OCI-LY7 (cell line): ENCODE data around the gene CARD10. TPM values are rescaled to one million over a fixed set of nuclear protein-coding genes. Genes with fewer than 3 reads are reported as not detected.
"Not testable (repeated sequence)": the region's sequence is repeated elsewhere in the genome, so short reads cannot be mapped to it uniquely, and the experiment has no call there.

Experiments used
- BruUV-seq: library from RNA; stranded (reverse); fragments of 400-500 nt; replicated peaks from 2 replicates; lab custom pipeline; 2021; lab: Mats Ljungman, UMichigan
- CTCF ChIA-PET: fragments of 300-600 bp; sonication (Branson Sonifier 250); formaldehyde crosslinking; loops from one replicate; lab custom pipeline; 2022; ENCODE audit warnings: antibody characterized with exemption; ENCODE audit not compliant: unreplicated experiment; lab: Charles Lee
- POLR2A ChIA-PET: fragments of 300-600 bp; sonication (Branson Sonifier 250); formaldehyde crosslinking; loops from one replicate; lab custom pipeline; 2022; ENCODE audit warnings: antibody characterized with exemption; lab: Charles Lee
- DNase-seq: peaks from one replicate; pipeline ENCODE4 v3.0.0-alpha.2; 2015; ENCODE audit warnings: low spot score
- H2AFZ ChIP-seq: fragments of 200-600 bp; sonication (generic), shearing (Covaris generic); 2 replicates; pipeline ENCODE4 v1.6.1; 2014; ENCODE audit warnings: mild to moderate bottlenecking, antibody characterized with exemption, low read length, moderate library complexity
- H3K27ac ChIP-seq: fragments of 200-600 bp; sonication (generic); 2 replicates; pipeline ENCODE4 v1.5.1; 2014; ENCODE audit warnings: mixed run types, low read depth, mild to moderate bottlenecking, moderate library complexity, low read length, inconsistent platforms; ENCODE audit not compliant: poor library complexity, severe bottlenecking
- H3K36me3 ChIP-seq: fragments of 200-600 bp; sonication (generic); 2 replicates; pipeline ENCODE4 v1.6.1; 2014; ENCODE audit warnings: mild to moderate bottlenecking, antibody characterized with exemption, low read length, moderate library complexity, mixed read lengths; ENCODE audit not compliant: insufficient read depth
- H3K4me1 ChIP-seq: fragments of 200-600 bp; sonication (generic); 2 replicates; pipeline ENCODE4 v1.5.1; 2014; ENCODE audit warnings: mild to moderate bottlenecking, low read length; ENCODE audit not compliant: insufficient read depth, poor library complexity, severe bottlenecking
- H3K4me2 ChIP-seq: fragments of 200-600 bp; sonication (generic); 2 replicates; pipeline ENCODE4 v1.6.1; 2014; ENCODE audit warnings: mild to moderate bottlenecking, low read length
- H3K4me3 ChIP-seq: fragments of 200-600 bp; sonication (generic); 2 replicates; pipeline ENCODE4 v1.5.1; 2014; ENCODE audit warnings: mild to moderate bottlenecking, low read depth, low read length; ENCODE audit not compliant: poor library complexity, severe bottlenecking
- H3K79me2 ChIP-seq: fragments of 200-600 bp; sonication (generic); 2 replicates; pipeline ENCODE4 v1.6.1; 2016; ENCODE audit warnings: low read depth, mild to moderate bottlenecking, low read length, moderate library complexity, mixed read lengths; ENCODE audit not compliant: insufficient read depth
- H3K9me2 ChIP-seq: fragments of 200-600 bp; sonication (generic); 2 replicates; pipeline ENCODE4 v1.6.1; 2016; ENCODE audit warnings: mild to moderate bottlenecking, low read length, mixed read lengths; ENCODE audit not compliant: insufficient read depth
- H3K9me3 ChIP-seq: fragments of 200-600 bp; sonication (generic); 2 replicates; pipeline ENCODE4 v1.6.1; 2014; ENCODE audit warnings: mild to moderate bottlenecking, mixed run types, low read length, mixed read lengths
- H4K20me1 ChIP-seq: fragments of 200-600 bp; sonication (generic); 2 replicates; pipeline ENCODE4 v1.6.1; 2014; ENCODE audit warnings: mild to moderate bottlenecking, antibody characterized with exemption, low read length, moderate library complexity, mixed read lengths; ENCODE audit not compliant: insufficient read depth
- CTCF ChIP-seq: fragments of 200-600 bp; sonication (generic); conservative IDR thresholded peaks from 2 replicates; pipeline ENCODE4 v1.5.1; 2014; ENCODE audit warnings: mild to moderate bottlenecking, antibody characterized with exemption, low read length, moderate library complexity, mixed read lengths
- EZH2phosphoT487 ChIP-seq: fragments of 200-600 bp; sonication (generic); IDR thresholded peaks from 2 replicates; pipeline ENCODE4 v1.6.1; 2018; ENCODE audit warnings: low read depth, borderline replicate concordance, mild to moderate bottlenecking, mixed run types, antibody characterized with exemption, low read length, moderate library complexity, mixed read lengths
- intact Hi-C: fragments of 100-400 bp; cut with micrococcal nuclease; formaldehyde crosslinking; loops from one replicate; pipeline ENCODE4 v1.10.0; 2022; ENCODE audit not compliant: unreplicated experiment
- total RNA-seq, 2 experiments: library from RNA; depleted of rRNA in 1 of 2; stranded (reverse); fragments of >200 nt in 1 of 2; shearing (Covaris generic) in 1 of 2; gene quantifications; 2 replicates each; pipeline ENCODE4 v1.2.3, GENCODE V29; 2014 to 2022

CARD10 gene
- total RNA-seq, 2 experiments from 2014 or later, result 2.8 to 4.0 TPM

- no peaks in the 10 kb centered on the region for H3K9me2 ChIP-seq
- no peaks in the 10 kb centered on the region for H3K79me2 ChIP-seq
- POLR2A ChIA-PET, result no interaction called here
- no peak for DNase-seq
- CTCF ChIA-PET, result no interaction called here
- intact Hi-C loops, result no loop called here
- H3K4me1 ChIP-seq, result no peaks in the 10 kb centered on the region
- no peaks in the 10 kb centered on the region for H3K9me3 ChIP-seq
- no peak overlapping the region for H3K4me3 ChIP-seq
- no peak overlapping the region for H2AFZ ChIP-seq
- no TSS peak for BruUV-seq
- no peaks in the 10 kb centered on the region for H4K20me1 ChIP-seq
- no peak for TF ChIP-seq EZH2phosphoT487
- H3K4me2 ChIP-seq, result no peak overlapping the region
- no peak overlapping the region for H3K27ac ChIP-seq
- no peaks in the 10 kb centered on the region for H3K36me3 ChIP-seq
Measured at GRCh38 chr22:37551981-37552380, 32.8 kb upstream of the CARD10 start.

DNA sequence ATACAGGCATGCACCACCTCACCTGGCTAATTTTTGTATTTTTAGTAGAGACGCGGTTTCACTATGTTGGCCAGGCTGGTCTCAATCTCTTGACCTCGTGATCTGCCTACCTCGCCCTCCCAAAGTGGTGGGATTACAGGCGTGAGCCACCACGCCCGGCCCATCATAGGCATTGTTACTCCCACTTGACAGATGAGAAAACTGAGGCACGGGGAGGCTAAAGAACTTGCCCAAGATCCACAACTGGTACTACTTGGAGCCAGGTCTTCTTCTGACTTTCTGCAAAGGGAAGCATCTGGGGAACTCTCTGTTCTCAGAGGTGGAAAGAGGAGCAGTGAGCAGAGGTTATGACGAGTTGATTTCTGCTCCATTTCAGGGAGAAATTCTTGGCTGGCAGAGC is 31.7 kb upstream of the CARD10 start:
- H3K4me3 ChIP-seq, H3K9me3 ChIP-seq, H2AFZ ChIP-seq, POLR2A ChIA-PET, H3K36me3 ChIP-seq, H3K4me2 ChIP-seq, H3K27ac ChIP-seq, H4K20me1 ChIP-seq, CTCF ChIA-PET, H3K4me1 ChIP-seq, H3K9me2 ChIP-seq, DNase-seq, intact Hi-C loops, BruUV-seq, H3K79me2 ChIP-seq: not testable (repeated sequence)

DNA sequence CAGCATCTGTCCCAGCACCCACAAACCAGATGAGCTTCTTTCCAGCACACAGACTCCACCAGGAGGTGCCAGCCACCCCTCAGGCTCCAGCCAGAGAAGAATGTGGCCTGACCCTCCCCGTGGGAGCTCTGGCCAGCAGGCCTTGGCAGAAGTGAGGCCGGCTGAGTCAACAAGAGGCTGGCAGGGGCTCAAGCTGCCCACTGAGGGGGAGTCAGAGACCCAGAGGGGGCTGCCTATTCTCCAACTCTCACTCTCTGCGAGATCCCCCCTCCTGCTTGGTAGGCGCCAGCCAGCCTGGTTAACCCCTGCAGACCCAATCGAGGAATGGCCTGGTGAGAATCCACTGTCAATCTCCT is 30.5 kb upstream of the CARD10 start:
- ChIA-PET CTCF (interaction anchor here (0.5 kb wide), 1 partner anchor 177 kb away, joined by 3 read pairs; no protein-coding TSS in a partner anchor), POLR2A (no interaction called here)
- Histone ChIP-seq H2AFZ (no peak overlapping the region), H3K4me2 (no peak overlapping the region), H3K27ac (no peak overlapping the region), H3K4me3 (no peak overlapping the region), H3K4me1 (no peaks in the 10 kb centered on the region), H3K36me3 (no peaks in the 10 kb centered on the region), H3K79me2 (no peaks in the 10 kb centered on the region), H3K9me3 (no peaks in the 10 kb centered on the region), H4K20me1 (no peaks in the 10 kb centered on the region), H3K9me2 (no peaks in the 10 kb centered on the region)
- TF ChIP-seq EZH2phosphoT487, result no peak
- no peak for TF ChIP-seq CTCF
- intact Hi-C loops, result no loop called here
- BruUV-seq, result no TSS peak
- no peak for DNase-seq

DNA sequence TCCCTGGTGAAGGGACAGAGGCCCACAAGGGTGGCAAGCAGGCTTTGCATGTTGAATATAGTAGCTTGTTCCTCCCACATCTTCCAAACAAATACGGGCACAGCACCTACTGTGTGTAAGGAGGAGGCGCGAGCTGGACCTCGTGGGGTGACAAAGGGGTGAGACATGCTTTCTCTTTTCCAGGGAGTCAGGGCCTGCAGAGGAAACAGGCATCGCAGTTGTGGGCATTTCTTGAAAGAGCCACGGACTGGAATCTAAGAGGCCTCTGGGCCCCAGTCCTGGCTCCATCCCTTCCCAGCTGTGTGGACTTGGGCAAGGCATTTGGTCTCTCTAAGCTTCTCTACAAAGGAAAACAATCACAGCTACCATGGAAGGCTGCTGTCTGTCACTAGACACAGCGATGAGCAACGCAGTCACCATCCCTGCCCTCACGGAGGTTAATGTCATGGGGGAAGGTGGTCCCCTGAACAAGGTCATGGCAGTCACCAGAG is 28.1 kb upstream of the CARD10 start:
- peaks cover under 1% of the 10 kb centered on the region for H3K4me1 ChIP-seq
- no peak for TF ChIP-seq EZH2phosphoT487
- TF ChIP-seq CTCF, result no peak
- no peak overlapping the region for H3K27ac ChIP-seq
- H3K4me3 ChIP-seq, result no peak overlapping the region
- no peaks in the 10 kb centered on the region for H3K79me2 ChIP-seq
- DNase-seq, result no peak
- H3K9me3 ChIP-seq, result no peaks in the 10 kb centered on the region
- ChIA-PET CTCF (no interaction called here), POLR2A (no interaction called here)
- no peak overlapping the region for H3K4me2 ChIP-seq
- no TSS peak for BruUV-seq
- H4K20me1 ChIP-seq, result no peaks in the 10 kb centered on the region
- H3K9me2 ChIP-seq, result no peaks in the 10 kb centered on the region
- intact Hi-C loops, result no loop called here
- H3K36me3 ChIP-seq, result no peaks in the 10 kb centered on the region
- no peak overlapping the region for H2AFZ ChIP-seq
